Left lung (tissue), 10 donors: ENCODE measurements around the gene MTA1. TPM values are rescaled to one million over a fixed set of nuclear protein-coding genes. Genes with fewer than 3 reads are reported as not detected.

Experiments
- ATAC-seq: fragments of 200-7000 bp; cut with Tn5 transposase; one replicate; pipeline ENCODE4 v1.9.1; 2020; ENCODE audit warnings: moderate library complexity
- DNase-seq, 4 donors: peaks; one replicate each; pipeline ENCODE4 v3.0.0-alpha.2; 2013 to 2020
- H3K27ac ChIP-seq, 2 donors: fragments of 200-600 bp; sonication (generic) in 1 of 2; one replicate each; pipeline versions ENCODE4 v1.5.0 to v1.8.0; 2020 to 2021
- H3K27me3 ChIP-seq, 2 donors: fragments of 200-600 bp; sonication (generic) in 1 of 2; one replicate each; pipeline versions ENCODE4 v1.5.0 to v1.8.0; 2020 to 2021
- H3K36me3 ChIP-seq, 2 donors: fragments of 200-600 bp; sonication (generic) in 1 of 2; one replicate each; pipeline versions ENCODE4 v1.5.0 to v1.8.0; 2020 to 2021
- H3K4me1 ChIP-seq, 2 donors: fragments of 200-600 bp; one replicate each; pipeline ENCODE4 v1.8.0; 2021
- H3K4me3 ChIP-seq, 2 donors: fragments of 200-600 bp; sonication (generic) in 1 of 2; one replicate each; pipeline versions ENCODE4 v1.5.0 to v1.8.0; 2020 to 2021; ENCODE audit warnings: mild to moderate bottlenecking in 1 of 2
- H3K9me3 ChIP-seq, 2 donors: fragments of 200-600 bp; sonication (generic) in 1 of 2; one replicate each; pipeline versions ENCODE4 v1.5.0 to v1.8.0; 2020 to 2021
- CTCF ChIP-seq, 2 donors: fragments of 200-600 bp; sonication (generic) in 1 of 2; IDR thresholded peaks; one replicate each; pipeline versions ENCODE4 v1.5.0 to v1.8.0; 2021; ENCODE audit warnings: antibody characterized with exemption in 2 of 2
- intact Hi-C, 2 donors: fragments of 100-400 bp; cut with DNase I; formaldehyde crosslinking; loops; one replicate each; pipeline versions ENCODE4 v1.11.2 to v1.14.2; 2022
- polyA plus RNA-seq, 6 donors: library from polyadenylated mRNA; unstranded; fragments of 120-200 nt; gene quantifications; one replicate each; pipeline ENCODE4 v1.2.1, GENCODE V29; 2013; ENCODE audit not compliant: insufficient read length in 6 of 6
- total RNA-seq, 2 donors: library from RNA; stranded (reverse); fragmentation: NEBNext Ultra II Directional; extraction: Animal tissue kit (Norgen Biotek cat#: 25700); gene quantifications; one replicate each; pipeline ENCODE4 v1.2.1, GENCODE V29; 2021
- donor health status: DM: no; HTN: yes; CAD: no.
- donor health status: DM: no; HTN: no; CAD: no.

MTA1 gene
- total and polyA plus RNA-seq, 8 donors = 60.6 to 165 (median 118) TPM

GRCh38 chr14:105383083-105383730, 36.4 kb upstream of the MTA1 start:
- Histone ChIP-seq H3K27me3 (no peaks in the 10 kb centered on the region), H3K4me1 (peaks cover 0 to under 1% of the 10 kb centered on the region in 2 donors), H3K4me3 (no peak overlapping the region), H3K9me3 (no peaks in the 10 kb centered on the region), H3K27ac (no peak overlapping the region), H3K36me3 (peaks cover 0 to 80% of the 10 kb centered on the region in 2 donors)
- no peak for ATAC-seq
- peak in 1 of 4 donors; percentile 74 for DNase-seq
- intact Hi-C loops = no loop called here
- TF ChIP-seq CTCF (IDR thresholded peaks at IDR 0.05) = no peak

GRCh38 chr14:105384041-105384557, 35.5 kb upstream of the MTA1 start:
- peaks cover 0 to 80% of the 10 kb centered on the region in 2 donors for H3K36me3 ChIP-seq
- TF ChIP-seq CTCF (IDR thresholded peaks at IDR 0.05) = no peak
- intact Hi-C loops = no loop called here
- ATAC-seq (no peak), DNase-seq (peak in 1 of 4 donors; percentile 68)
- H3K4me3 ChIP-seq = no peak overlapping the region
- H3K27ac ChIP-seq = no peak overlapping the region
- H3K27me3 ChIP-seq = no peaks in the 10 kb centered on the region
- no peaks in the 10 kb centered on the region for H3K9me3 ChIP-seq
- peaks cover 0 to 10% of the 10 kb centered on the region in 2 donors for H3K4me1 ChIP-seq

GRCh38 chr14:105384605-105385321, 34.9 kb upstream of the MTA1 start:
- H3K4me3 ChIP-seq = no peak overlapping the region
- no peaks in the 10 kb centered on the region for H3K27me3 ChIP-seq
- ATAC-seq = no peak
- peaks cover 0 to 16% of the 10 kb centered on the region in 2 donors for H3K4me1 ChIP-seq
- intact Hi-C loops = no loop called here
- H3K9me3 ChIP-seq = no peaks in the 10 kb centered on the region
- TF ChIP-seq CTCF (IDR thresholded peaks at IDR 0.05) = no peak
- DNase-seq = peak in 1 of 4 donors; percentile 76
- H3K27ac ChIP-seq = no peak overlapping the region
- peaks cover 0 to 76% of the 10 kb centered on the region in 2 donors for H3K36me3 ChIP-seq

DNA sequence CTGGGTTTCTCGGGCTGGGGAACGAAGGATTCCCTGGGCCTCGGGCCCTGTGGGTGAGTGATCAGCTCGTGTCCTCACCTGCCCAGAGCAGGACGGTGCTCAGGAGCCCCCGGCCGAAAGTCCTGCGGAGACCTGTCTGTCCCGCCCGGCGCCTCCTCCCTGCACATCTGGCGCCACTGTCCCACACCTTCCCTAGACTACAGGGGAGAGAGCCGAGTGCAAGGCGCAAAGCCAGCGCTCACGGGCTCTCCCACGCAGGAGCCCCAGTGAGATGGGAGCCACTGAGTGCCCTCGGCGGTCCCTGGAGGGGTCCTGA, 34.3 kb upstream of the MTA1 start:
- H3K4me3 ChIP-seq = no peak overlapping the region
- no peaks in the 10 kb centered on the region for H3K27me3 ChIP-seq
- intact Hi-C loops = no loop called here
- no peaks in the 10 kb centered on the region for H3K9me3 ChIP-seq
- no peak overlapping the region for H3K27ac ChIP-seq
- peaks cover 0 to 71% of the 10 kb centered on the region in 2 donors for H3K36me3 ChIP-seq
- peaks cover 0 to 22% of the 10 kb centered on the region in 2 donors for H3K4me1 ChIP-seq
- ATAC-seq = no peak
- DNase-seq = peak in 1 of 4 donors; percentile 81
- no peak for TF ChIP-seq CTCF (IDR thresholded peaks at IDR 0.05)

GRCh38 chr14:105385698-105386365, 33.8 kb upstream of the MTA1 start:
- peaks cover 0 to 67% of the 10 kb centered on the region in 2 donors for H3K36me3 ChIP-seq

More at GRCh38 chr14:105385698-105386365, 33.8 kb upstream of the MTA1 start:
- ATAC-seq = no peak
- no peak overlapping the region for H3K4me3 ChIP-seq
- H3K9me3 ChIP-seq = no peaks in the 10 kb centered on the region
- peaks cover 0 to 27% of the 10 kb centered on the region in 2 donors for H3K4me1 ChIP-seq
- H3K27ac ChIP-seq = no peak overlapping the region
- intact Hi-C loops = no loop called here
- TF ChIP-seq CTCF (IDR thresholded peaks at IDR 0.05) = no peak
- no peaks in the 10 kb centered on the region for H3K27me3 ChIP-seq
- peak in 1 of 4 donors; percentile 30 for DNase-seq
